B cell (primary cell): ENCODE data around the gene PBLD. TPM values are rescaled to one million over a fixed set of nuclear protein-coding genes. Genes with fewer than 3 reads are reported as not detected.

Experiments
- ATAC-seq: fragments of 200-7000 bp; cut with Tn5 transposase; one replicate; pipeline ENCODE4 v1.10.0; 2021; ENCODE audit warnings: low read depth, mild to moderate bottlenecking, moderate number of reproducible peaks, moderate library complexity
- CTCF ChIA-PET: fragments of 350-600 bp; sonication (Branson Sonifier 250); formaldehyde crosslinking; loops from one replicate; lab custom pipeline; 2021; ENCODE audit warnings: antibody characterized with exemption, inconsistent platforms; lab: Charles Lee
- POLR2A ChIA-PET: fragments of 350-600 bp; sonication (Branson Sonifier 250); formaldehyde crosslinking; loops from one replicate; lab custom pipeline; 2021; ENCODE audit warnings: antibody characterized with exemption; lab: Charles Lee
- DNase-seq: peaks from one replicate; pipeline ENCODE4 v3.0.0; 2013
- H2AFZ ChIP-seq: 2 replicates; pipeline ENCODE4 v1.6.1; 2012; ENCODE audit warnings: mild to moderate bottlenecking, low read depth, low read length; ENCODE audit not compliant: insufficient read depth, poor library complexity, severe bottlenecking
- H3K27ac ChIP-seq, 2 donors: 1 replicate in 1 of 2; 2 replicates in 1 of 2; pipeline ENCODE4 v1.5.1; 2012 to 2013; ENCODE audit warnings: low read length in 2 of 2, mild to moderate bottlenecking in 2 of 2, moderate library complexity in 1 of 2
- H3K27me3 ChIP-seq, 4 experiments: fragments of 200-600 bp in 1 of 4; sonication (generic) in 1 of 4; replicated peaks in 1 of 4; 1 replicate in 2 of 4; 2 replicates in 2 of 4; pipeline versions ENCODE4 v1.6.1 to v1.7.0; 2013 to 2016; ENCODE audit warnings: low read length in 3 of 4, mild to moderate bottlenecking in 2 of 4, mixed read lengths in 1 of 4, moderate library complexity in 1 of 4; ENCODE audit not compliant: insufficient read depth in 4 of 4, control insufficient read depth in 3 of 4; ENCODE audit errors: control extremely low read depth in 1 of 4
- H3K36me3 ChIP-seq, 2 experiments: replicated peaks in 1 of 2; 1 replicate in 1 of 2; 2 replicates in 1 of 2; pipeline versions ENCODE4 v1.6.1 to v1.7.1; 2013; ENCODE audit warnings: low read length in 1 of 2; ENCODE audit not compliant: insufficient read depth in 2 of 2, control insufficient read depth in 1 of 2; ENCODE audit errors: control extremely low read depth in 1 of 2, extremely low read depth in 1 of 2
- H3K4me1 ChIP-seq, 2 donors: fragments of 200-600 bp in 1 of 2; sonication (generic) in 1 of 2; 1 replicate in 1 of 2; 2 replicates in 1 of 2; pipeline versions ENCODE4 v1.5.1 to v1.6.1; 2013 to 2017; ENCODE audit warnings: low read length in 2 of 2; ENCODE audit not compliant: control insufficient read depth in 2 of 2, insufficient read depth in 2 of 2
- H3K4me2 ChIP-seq: replicated peaks from 2 replicates; pipeline ENCODE3; 2012; ENCODE audit warnings: mild to moderate bottlenecking, low read depth, low read length; ENCODE audit not compliant: poor library complexity, severe bottlenecking
- H3K4me3 ChIP-seq, 5 experiments: fragments of 200-600 bp in 1 of 5; sonication (generic) in 1 of 5; 1 replicate in 3 of 5; 2 replicates in 2 of 5; pipeline versions ENCODE4 v1.5.1 to v1.7.0; 2011 to 2016; ENCODE audit warnings: low read length in 4 of 5, mild to moderate bottlenecking in 4 of 5, low read depth in 2 of 5, control low read depth in 1 of 5, moderate library complexity in 1 of 5; ENCODE audit not compliant: insufficient read depth in 1 of 5; ENCODE audit errors: control extremely low read depth in 1 of 5, extremely low read depth in 1 of 5
- H3K79me2 ChIP-seq: fragments of 200-600 bp; sonication (generic); one replicate; pipeline ENCODE4 v1.6.0; 2016; ENCODE audit warnings: low read length; ENCODE audit not compliant: control insufficient read depth, insufficient read depth
- H3K9ac ChIP-seq: fragments of 200-600 bp; sonication (generic); 2 replicates; pipeline ENCODE4 v1.6.1; 2017; ENCODE audit warnings: mild to moderate bottlenecking, low read length, moderate library complexity
- H3K9me3 ChIP-seq, 3 donors: one replicate each; pipeline versions ENCODE4 v1.6.1 to v1.7.1; 2013; ENCODE audit warnings: low read length in 2 of 3; ENCODE audit not compliant: control insufficient read depth in 2 of 3, insufficient read depth in 1 of 3; ENCODE audit errors: control extremely low read depth in 1 of 3
- H4K20me1 ChIP-seq: 2 replicates; pipeline ENCODE4 v1.6.0; 2012; ENCODE audit warnings: mild to moderate bottlenecking, low read length; ENCODE audit not compliant: insufficient read depth, control insufficient read depth, poor library complexity, severe bottlenecking
- H3K27ac Mint-ChIP-seq: one replicate; pipeline ENCODE4 v1.8.0; 2021; ENCODE audit warnings: mixed read lengths
- H3K27me3 Mint-ChIP-seq: one replicate; pipeline ENCODE4 v1.8.0; 2021; ENCODE audit warnings: mixed read lengths
- H3K4me1 Mint-ChIP-seq: one replicate; pipeline ENCODE4 v1.8.0; 2021; ENCODE audit warnings: mixed read lengths
- H3K4me3 Mint-ChIP-seq: one replicate; pipeline ENCODE4 v1.8.0; 2021; ENCODE audit warnings: mixed read lengths
- H3K9me3 Mint-ChIP-seq: one replicate; pipeline ENCODE4 v1.8.0; 2022; ENCODE audit warnings: mixed read lengths; ENCODE audit not compliant: insufficient read depth
- CTCF ChIP-seq: fragments of 200-600 bp; IDR thresholded peaks from one replicate; pipeline ENCODE4 v1.8.0; 2022; ENCODE audit warnings: antibody characterized with exemption, mild to moderate bottlenecking
- EZH2 ChIP-seq: IDR thresholded peaks from 2 replicates; pipeline ENCODE4 v1.6.1; 2012; ENCODE audit warnings: borderline replicate concordance, low read depth, mild to moderate bottlenecking, moderate library complexity, low read length; ENCODE audit not compliant: insufficient read depth, poor library complexity, severe bottlenecking
- WGBS: methylation state at CpG from one replicate; pipeline ENCODE4 v1.1.5; 2013; ENCODE audit warnings: missing lambda C conversion rate; ENCODE audit not compliant: insufficient coverage; 5-methylcytosine and 5-hydroxymethylcytosine counted together
- intact Hi-C: fragments of 100-400 bp; cut with micrococcal nuclease; formaldehyde crosslinking; loops from one replicate; pipeline ENCODE4 v1.10.0; 2022
- polyA plus RNA-seq: library from polyadenylated mRNA; depleted of rRNA; stranded (reverse); fragments of >200 nt; gene quantifications from 2 replicates; pipeline ENCODE4 v1.2.3, GENCODE V29; 2012
- total RNA-seq, 2 donors: library from RNA; stranded (reverse); fragments of 120-200 nt in 1 of 2; gene quantifications; 1 replicate in 1 of 2; 2 replicates in 1 of 2; pipeline versions ENCODE4 v1.2.3 to v1.2.4, GENCODE V29; 2013 to 2022

Gene PBLD
- total and polyA plus RNA-seq, 2 donors (not counting 1 experiment from before 2014, with no cell fraction given): 0.40 to 4.7 TPM

GRCh38 chr10:68242051-68242450 lies 90.7 kb downstream of the PBLD start:
- Histone ChIP-seq H3K4me2 (no peak overlapping the region), H3K4me1 (no peaks in the 10 kb centered on the region), H3K9ac (no peak overlapping the region), H3K27ac (no peak overlapping the region), H3K36me3 (no peaks in the 10 kb centered on the region), H3K4me3 (no peak overlapping the region), H3K27me3 (peaks cover 0 to 3% (median 0%) of the 10 kb centered on the region in 4 experiments), H4K20me1 (no peaks in the 10 kb centered on the region), H3K79me2 (no peaks in the 10 kb centered on the region), H2AFZ (no peak overlapping the region), H3K9me3 (no peaks in the 10 kb centered on the region)
- Mint-ChIP-seq H3K27me3 (no peaks in the 10 kb centered on the region), H3K4me3 (no peak overlapping the region), H3K4me1 (no peaks in the 10 kb centered on the region), H3K27ac (no peak overlapping the region), H3K9me3 (no peaks in the 10 kb centered on the region)
- intact Hi-C loops: no loop called here
- ChIA-PET POLR2A (no interaction called here), CTCF (no interaction called here)
- TF ChIP-seq CTCF (no peak), EZH2 (no peak)
- ATAC-seq: no peak
- WGBS: 100% methylated on average over 1 of the region's 2 CpGs
- DNase-seq: no peak

DNA sequence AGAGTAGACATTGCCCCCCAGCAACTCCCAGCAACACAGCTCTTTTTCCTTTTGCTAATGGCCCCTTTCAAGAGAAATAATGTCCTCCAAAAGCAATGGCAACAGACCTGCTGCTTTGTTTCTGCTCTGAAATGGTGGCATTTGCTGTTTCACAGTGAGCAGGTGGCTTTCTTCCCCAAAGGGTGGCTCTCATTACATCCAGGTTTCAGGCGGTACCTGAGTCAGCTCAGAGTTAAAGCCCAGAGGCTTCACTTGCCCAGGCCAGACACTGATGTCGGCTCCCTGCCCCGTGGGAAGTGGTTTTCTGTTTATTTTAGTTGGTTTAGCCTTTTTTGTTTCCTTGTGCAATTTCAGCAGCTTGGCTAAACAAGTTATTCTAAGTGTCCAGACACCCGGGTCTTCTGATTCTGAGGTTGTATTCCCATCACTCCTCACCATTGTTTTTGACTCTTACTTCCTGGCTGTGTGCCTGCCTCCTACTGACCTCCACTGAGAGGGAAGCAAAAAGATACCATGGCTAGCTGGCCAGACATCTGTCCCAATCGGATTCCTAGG lies 93.1 kb downstream of the PBLD start:
- intact Hi-C loops: no loop called here
- Histone ChIP-seq H3K4me1 (no peaks in the 10 kb centered on the region), H3K27me3 (peaks cover 0 to 3% (median 0%) of the 10 kb centered on the region in 4 experiments), H3K9ac (no peak overlapping the region), H3K36me3 (no peaks in the 10 kb centered on the region), H3K27ac (no peak overlapping the region), H3K4me2 (no peak overlapping the region), H4K20me1 (no peaks in the 10 kb centered on the region), H2AFZ (no peak overlapping the region), H3K9me3 (no peaks in the 10 kb centered on the region), H3K4me3 (no peak overlapping the region), H3K79me2 (no peaks in the 10 kb centered on the region)
- ATAC-seq (no peak), DNase-seq (no peak)
- POLR2A ChIA-PET: no interaction called here
- WGBS: 76% methylated on average over 4 of the region's 5 CpGs
- no peak overlapping the region for H3K4me3 Mint-ChIP-seq
- H3K9me3 Mint-ChIP-seq: no peaks in the 10 kb centered on the region
- TF ChIP-seq EZH2: no peak
- no peak for TF ChIP-seq CTCF
- no peaks in the 10 kb centered on the region for H3K4me1 Mint-ChIP-seq
- CTCF ChIA-PET: no interaction called here
- no peak overlapping the region for H3K27ac Mint-ChIP-seq
- no peaks in the 10 kb centered on the region for H3K27me3 Mint-ChIP-seq
